ENCODE data around the gene DOCK4.

The DOCK4 gene

GRCh38 chr7:112023282-112023681 lies 182.9 kb downstream of the DOCK4 start:
- Mint-ChIP-seq H3K9me3 (peaks cover 3 to 14% of the 10 kb centered on the region in 2 donors), H3K4me3 (no peak overlapping the region), H3K27me3 (peaks cover 0 to 6% of the 10 kb centered on the region in 2 donors), H3K36me3 (ENCODE audit: insufficient read depth) (no peaks in the 10 kb centered on the region), H3K4me1 (ENCODE audit: low read depth in 2 of 2) (no peaks in the 10 kb centered on the region), H3K27ac (no peak overlapping the region)
- DNase-seq (no peak), ATAC-seq (replicated peaks) (no peak)

GRCh38 chr7:112022128-112022527 lies 184.1 kb downstream of the DOCK4 start:
- Mint-ChIP-seq H3K27ac (no peak overlapping the region), H3K9me3 (peaks cover 3 to 10% of the 10 kb centered on the region in 2 donors), H3K4me3 (no peak overlapping the region), H3K4me1 (ENCODE audit: low read depth in 2 of 2) (no peaks in the 10 kb centered on the region), H3K36me3 (ENCODE audit: insufficient read depth) (no peaks in the 10 kb centered on the region), H3K27me3 (peaks cover 0 to 12% of the 10 kb centered on the region in 2 donors)
- no peak for DNase-seq
- no peak for ATAC-seq (replicated peaks)

GRCh38 chr7:112021379-112022044 lies 184.7 kb downstream of the DOCK4 start:
- Mint-ChIP-seq H3K4me3 (no peak overlapping the region), H3K27ac (no peak overlapping the region), H3K27me3 (peaks cover 0 to 12% of the 10 kb centered on the region in 2 donors), H3K4me1 (ENCODE audit: low read depth in 2 of 2) (no peaks in the 10 kb centered on the region), H3K9me3 (peaks cover 3 to 10% of the 10 kb centered on the region in 2 donors), H3K36me3 (ENCODE audit: insufficient read depth) (no peaks in the 10 kb centered on the region)
- ATAC-seq (replicated peaks) (no peak), DNase-seq (no peak)

DNA sequence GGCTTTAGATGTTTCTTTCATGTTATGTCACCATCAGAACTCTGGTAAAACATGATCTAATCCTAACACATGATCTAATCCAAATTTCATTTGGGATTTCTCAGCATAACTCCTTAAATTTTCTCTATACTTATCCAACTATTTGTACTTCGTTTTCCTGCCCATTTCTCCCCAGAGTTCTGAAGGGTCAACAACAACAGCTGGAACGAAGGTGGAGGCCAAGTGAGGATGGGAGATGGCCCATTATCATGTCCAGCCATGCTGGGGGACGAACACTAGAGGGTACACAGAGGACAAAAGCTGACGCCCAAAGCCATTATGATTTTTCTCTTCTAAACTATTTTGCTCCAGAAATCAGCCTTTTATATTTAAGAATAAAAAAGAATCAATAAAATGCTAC lies 185.4 kb downstream of the DOCK4 start:
- ATAC-seq (replicated peaks) (no peak), DNase-seq (no peak)
- peaks cover 0 to 9% of the 10 kb centered on the region in 2 donors for H3K27me3 Mint-ChIP-seq
- no peaks in the 10 kb centered on the region for H3K4me1 Mint-ChIP-seq (ENCODE audit: low read depth in 2 of 2)
- peaks cover 2 to 6% of the 10 kb centered on the region in 2 donors for H3K9me3 Mint-ChIP-seq
- no peak overlapping the region for H3K4me3 Mint-ChIP-seq
- H3K27ac Mint-ChIP-seq = no peak overlapping the region
- no peaks in the 10 kb centered on the region for H3K36me3 Mint-ChIP-seq (ENCODE audit: insufficient read depth)

DNA sequence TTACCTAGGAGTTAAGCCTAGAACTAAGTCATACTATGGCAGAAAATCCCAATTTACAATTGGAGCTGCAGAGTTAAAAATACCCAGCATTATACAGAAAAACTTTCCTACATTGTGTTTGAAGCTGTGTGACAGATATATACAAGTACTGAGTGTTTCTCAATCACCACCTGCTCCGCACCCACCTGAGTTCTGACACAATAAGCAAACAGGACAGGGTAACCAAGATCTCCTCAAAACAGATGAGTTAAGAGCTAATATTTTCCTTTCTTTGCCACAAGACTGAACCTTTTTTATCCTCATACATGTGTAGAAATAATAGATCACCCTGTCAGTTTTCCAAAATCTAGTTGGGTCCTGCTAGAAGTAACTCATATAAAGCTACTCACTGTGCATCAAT lies 186.3 kb downstream of the DOCK4 start:
- Mint-ChIP-seq H3K27me3 (peaks cover 0 to 6% of the 10 kb centered on the region in 2 donors), H3K36me3 (ENCODE audit: insufficient read depth) (no peaks in the 10 kb centered on the region), H3K4me1 (ENCODE audit: low read depth in 2 of 2) (no peaks in the 10 kb centered on the region), H3K4me3 (no peak overlapping the region), H3K27ac (no peak overlapping the region), H3K9me3 (no peaks in the 10 kb centered on the region)
- ATAC-seq (replicated peaks) = no peak
- DNase-seq = no peak

GRCh38 chr7:112018305-112019030 lies 187.7 kb downstream of the DOCK4 start:
- Mint-ChIP-seq H3K9me3 (peaks cover 0 to under 1% of the 10 kb centered on the region in 2 donors), H3K36me3 (ENCODE audit: insufficient read depth) (no peaks in the 10 kb centered on the region), H3K4me1 (ENCODE audit: low read depth in 2 of 2) (no peaks in the 10 kb centered on the region), H3K27ac (no peak overlapping the region), H3K27me3 (peaks cover 0 to 9% of the 10 kb centered on the region in 2 donors), H3K4me3 (no peak overlapping the region)
- no peak for ATAC-seq (replicated peaks)
- no peak for DNase-seq

DNA sequence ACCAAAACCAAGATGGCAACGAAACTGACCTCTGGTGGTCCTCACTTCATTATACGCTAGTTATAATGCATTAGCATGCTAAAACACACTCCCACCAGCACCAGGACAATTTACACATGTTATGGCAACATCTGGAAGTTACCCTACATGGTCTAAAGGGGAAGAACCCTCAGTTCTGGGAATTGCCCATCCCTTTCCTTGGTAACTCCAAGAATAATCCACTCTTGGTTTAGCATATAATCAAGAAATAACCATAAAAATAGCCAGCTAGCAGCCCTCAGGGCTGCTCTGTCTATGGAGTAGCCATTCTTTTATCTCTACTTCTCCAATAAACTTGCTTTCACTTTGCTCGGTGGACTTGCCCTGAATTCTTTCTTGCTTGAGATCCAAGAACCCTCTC lies 191.1 kb downstream of the DOCK4 start:
- peaks cover 0 to 17% of the 10 kb centered on the region in 2 donors for H3K27me3 Mint-ChIP-seq
- H3K36me3 Mint-ChIP-seq (ENCODE audit: insufficient read depth) = no peaks in the 10 kb centered on the region
- H3K27ac Mint-ChIP-seq = no peak overlapping the region
- no peak for DNase-seq
- no peaks in the 10 kb centered on the region for H3K4me1 Mint-ChIP-seq (ENCODE audit: low read depth in 2 of 2)
- no peak overlapping the region for H3K4me3 Mint-ChIP-seq
- ATAC-seq (replicated peaks) = no peak
- H3K9me3 Mint-ChIP-seq = peaks cover 0 to 2% of the 10 kb centered on the region in 2 donors

- no peak overlapping the region for H3K4me3 Mint-ChIP-seq
- H3K4me1 Mint-ChIP-seq (ENCODE audit: low read depth in 2 of 2) = no peaks in the 10 kb centered on the region
- DNase-seq = no peak
- peaks cover 0 to 2% of the 10 kb centered on the region in 2 donors for H3K9me3 Mint-ChIP-seq
- no peak for ATAC-seq (replicated peaks)
- H3K36me3 Mint-ChIP-seq (ENCODE audit: insufficient read depth) = no peaks in the 10 kb centered on the region
- H3K27ac Mint-ChIP-seq = no peak overlapping the region
- H3K27me3 Mint-ChIP-seq = peaks cover 0 to 17% of the 10 kb centered on the region in 2 donors
Observed at GRCh38 chr7:112014347-112014746, 191.9 kb downstream of the DOCK4 start.

GRCh38 chr7:112013274-112013673 lies 192.9 kb downstream of the DOCK4 start:
- no peak overlapping the region for H3K27ac Mint-ChIP-seq
- H3K4me3 Mint-ChIP-seq = no peak overlapping the region
- peaks cover 0 to 17% of the 10 kb centered on the region in 2 donors for H3K27me3 Mint-ChIP-seq
- no peak for DNase-seq
- ATAC-seq (replicated peaks) = no peak
- H3K4me1 Mint-ChIP-seq (ENCODE audit: low read depth in 2 of 2) = no peaks in the 10 kb centered on the region
- H3K9me3 Mint-ChIP-seq = peaks cover 0 to 2% of the 10 kb centered on the region in 2 donors
- H3K36me3 Mint-ChIP-seq (ENCODE audit: insufficient read depth) = no peaks in the 10 kb centered on the region

DNA sequence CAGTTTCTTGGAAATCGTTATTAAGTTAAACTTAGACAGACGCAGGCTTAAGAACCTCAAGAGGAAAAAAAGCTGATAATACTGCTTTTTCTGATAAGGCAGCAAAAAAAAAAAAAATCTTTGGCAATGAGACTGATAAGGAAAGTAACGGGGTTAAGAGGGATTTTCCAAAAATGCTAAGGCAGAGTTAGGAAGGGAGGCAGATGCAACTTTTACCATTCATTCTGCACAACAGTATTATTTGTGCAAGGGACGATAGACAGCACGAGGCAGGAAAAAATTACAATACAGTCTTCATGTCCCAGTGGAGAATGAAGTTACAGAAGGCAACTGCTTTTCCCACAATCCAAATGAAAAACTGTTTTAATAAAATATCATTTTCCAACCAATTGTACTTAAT lies 194.0 kb downstream of the DOCK4 start:
- ATAC-seq (replicated peaks) (no peak), DNase-seq (no peak)
- Mint-ChIP-seq H3K4me3 (no peak overlapping the region), H3K36me3 (ENCODE audit: insufficient read depth) (no peaks in the 10 kb centered on the region), H3K27ac (no peak overlapping the region), H3K27me3 (peaks cover 0 to 13% of the 10 kb centered on the region in 2 donors), H3K4me1 (ENCODE audit: low read depth in 2 of 2) (no peaks in the 10 kb centered on the region), H3K9me3 (peaks cover 0 to 2% of the 10 kb centered on the region in 2 donors)

GRCh38 chr7:112010994-112011393 lies 195.2 kb downstream of the DOCK4 start:
- Mint-ChIP-seq H3K27me3 (peaks cover 0 to 17% of the 10 kb centered on the region in 2 donors), H3K27ac (no peak overlapping the region), H3K9me3 (peaks cover 0 to 2% of the 10 kb centered on the region in 2 donors), H3K4me3 (no peak overlapping the region), H3K4me1 (ENCODE audit: low read depth in 2 of 2) (no peaks in the 10 kb centered on the region), H3K36me3 (ENCODE audit: insufficient read depth) (no peaks in the 10 kb centered on the region)
- DNase-seq = no peak
- ATAC-seq (replicated peaks) = no peak

DNA sequence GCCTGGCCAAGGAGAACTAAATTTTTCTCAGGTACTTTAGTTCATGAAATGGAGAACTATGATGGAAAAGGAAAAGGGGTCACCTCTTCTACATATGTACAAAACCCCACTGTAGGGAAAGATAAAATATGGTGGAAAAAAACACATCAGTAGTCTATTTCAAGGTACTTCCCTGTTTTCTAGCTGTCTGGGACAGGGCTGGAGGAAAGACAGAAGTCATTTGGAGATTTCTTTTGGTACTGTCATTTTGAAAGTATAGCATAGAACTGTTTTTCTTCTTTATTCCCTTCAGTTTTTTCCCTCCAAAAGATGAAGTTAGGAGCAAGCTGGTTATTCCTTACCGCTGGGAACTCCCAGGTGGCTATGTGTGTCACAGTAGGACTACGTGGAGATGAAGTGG lies 196.1 kb downstream of the DOCK4 start:
- Mint-ChIP-seq H3K4me1 (ENCODE audit: low read depth in 2 of 2) (no peaks in the 10 kb centered on the region), H3K9me3 (peaks cover 0 to 2% of the 10 kb centered on the region in 2 donors), H3K27ac (no peak overlapping the region)

GRCh38 chr7:112009081-112009480 lies 197.1 kb downstream of the DOCK4 start:
- Mint-ChIP-seq H3K27ac (no peak overlapping the region), H3K27me3 (peaks cover 0 to 17% of the 10 kb centered on the region in 2 donors), H3K36me3 (ENCODE audit: insufficient read depth) (no peaks in the 10 kb centered on the region), H3K4me1 (ENCODE audit: low read depth in 2 of 2) (no peaks in the 10 kb centered on the region), H3K4me3 (no peak overlapping the region), H3K9me3 (peaks cover 0 to 2% of the 10 kb centered on the region in 2 donors)
- ATAC-seq (replicated peaks) (no peak), DNase-seq (no peak)

More for the DNA sequence above, 196.1 kb downstream of the DOCK4 start:
- Mint-ChIP-seq H3K27me3 (peaks cover 0 to 17% of the 10 kb centered on the region in 2 donors), H3K36me3 (ENCODE audit: insufficient read depth) (no peaks in the 10 kb centered on the region), H3K4me3 (no peak overlapping the region)
- ATAC-seq (replicated peaks) = no peak
- no peak for DNase-seq

DNA sequence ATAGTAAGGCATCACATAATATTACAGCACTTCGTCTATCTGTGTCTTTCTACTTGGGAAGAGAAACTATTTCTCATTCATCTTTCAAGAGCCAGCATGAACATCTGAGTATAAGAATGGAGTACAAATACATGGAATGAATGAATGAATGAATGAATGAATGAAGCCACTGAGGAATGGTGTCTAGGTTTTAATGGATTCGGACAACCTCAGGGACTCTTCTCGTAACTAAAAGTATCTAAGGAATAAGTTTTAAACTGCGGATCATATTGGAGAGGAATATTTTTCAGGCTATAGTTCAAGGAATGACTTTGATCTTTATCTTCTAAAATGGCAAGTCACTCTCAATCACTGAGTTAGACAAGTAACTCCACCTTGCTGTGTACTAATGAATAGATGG lies 199.0 kb downstream of the DOCK4 start:
- Mint-ChIP-seq H3K4me1 (ENCODE audit: low read depth in 2 of 2) (no peaks in the 10 kb centered on the region), H3K4me3 (no peak overlapping the region), H3K9me3 (no peaks in the 10 kb centered on the region), H3K27me3 (peaks cover 0 to 6% of the 10 kb centered on the region in 2 donors), H3K36me3 (ENCODE audit: insufficient read depth) (no peaks in the 10 kb centered on the region), H3K27ac (no peak overlapping the region)
- no peak for ATAC-seq (replicated peaks)
- DNase-seq = no peak
